Stimulated activated naive CD4-positive, alpha-beta T cell (primary cell): Measurements from ENCODE around the gene PDZD2.
"Not testable (repeated sequence)": the region's sequence is repeated elsewhere in the genome, so short reads cannot be mapped to it uniquely, and the experiment has no call there.

ENCODE experiments used
- DNase-seq, 6 experiments: peaks; one replicate each; lab custom pipeline; 2025; lab: John Stamatoyannopoulos, UW

PDZD2 gene

DNA sequence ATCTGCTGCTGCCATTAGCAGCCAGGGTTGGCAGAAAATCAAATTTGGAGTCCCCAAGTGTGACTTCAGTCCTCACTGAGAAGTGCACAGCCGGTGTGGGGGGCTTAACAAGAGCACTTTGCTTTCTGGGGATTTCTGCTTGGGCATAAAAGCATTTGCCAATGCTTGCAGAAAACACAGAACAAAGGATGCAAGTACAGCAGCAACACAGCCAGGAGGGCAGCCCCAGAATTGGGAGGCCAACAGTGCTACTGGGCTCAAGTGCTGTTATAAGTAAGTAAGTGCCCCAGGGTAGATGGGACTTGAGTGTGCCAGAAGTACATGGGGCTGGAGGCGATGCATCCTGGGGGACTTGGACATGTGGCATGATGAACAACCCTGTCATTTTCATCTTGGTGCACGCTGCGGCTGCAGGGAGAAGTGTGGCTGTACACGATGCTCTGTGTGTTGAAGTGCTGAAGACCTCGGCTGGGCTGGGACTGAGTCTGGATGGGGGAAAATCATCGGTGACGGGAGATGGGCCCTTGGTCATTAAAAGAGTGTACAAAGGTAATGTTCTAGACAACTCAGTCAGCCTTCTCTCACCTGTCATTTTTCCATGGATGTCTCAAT, 461.9 kb downstream of the PDZD2 start:
- no peak for DNase-seq

GRCh38 chr5:32102254-32102986, 463.5 kb downstream of the PDZD2 start:
- DNase-seq: no peak

DNA sequence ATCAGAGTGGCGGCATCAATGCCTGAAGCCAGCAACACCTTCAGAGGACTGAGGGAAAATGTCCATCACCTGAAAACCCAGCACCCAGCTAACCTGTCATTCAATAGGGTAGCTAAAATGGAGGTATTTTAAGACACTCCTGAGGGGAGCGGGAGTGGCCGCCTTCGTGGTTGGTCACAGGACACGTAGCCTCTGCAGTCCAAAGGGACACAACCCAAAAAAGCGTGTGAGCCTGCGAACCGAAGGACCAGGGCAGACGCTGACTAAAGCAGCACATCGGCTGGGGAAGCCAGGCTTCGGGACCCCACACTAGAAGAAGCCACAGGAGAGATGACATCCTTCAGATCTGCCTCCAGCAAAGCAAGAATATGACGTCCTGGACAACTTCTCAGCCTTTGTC, 464.6 kb downstream of the PDZD2 start:
- DNase-seq: no peak

DNA sequence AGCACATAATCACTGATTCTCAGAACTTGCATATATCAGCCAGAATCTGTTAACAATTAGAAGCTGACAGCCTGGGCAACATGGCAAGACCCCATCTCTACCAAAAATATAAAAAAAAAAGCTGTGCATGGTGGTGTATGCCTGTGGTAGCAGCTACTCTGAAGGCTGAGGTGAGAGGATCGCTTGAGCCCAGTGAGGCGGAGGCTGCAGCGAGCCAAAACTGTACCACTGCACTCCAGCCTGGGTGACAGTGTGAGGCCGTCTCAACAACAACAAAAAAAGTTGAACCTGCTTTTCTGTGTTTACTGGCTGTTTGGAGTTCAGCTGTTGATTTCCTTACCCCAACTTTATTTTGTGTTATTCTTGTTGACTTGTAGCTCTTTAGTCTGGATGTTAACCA, 468.4 kb downstream of the PDZD2 start:
- DNase-seq: no peak

DNA sequence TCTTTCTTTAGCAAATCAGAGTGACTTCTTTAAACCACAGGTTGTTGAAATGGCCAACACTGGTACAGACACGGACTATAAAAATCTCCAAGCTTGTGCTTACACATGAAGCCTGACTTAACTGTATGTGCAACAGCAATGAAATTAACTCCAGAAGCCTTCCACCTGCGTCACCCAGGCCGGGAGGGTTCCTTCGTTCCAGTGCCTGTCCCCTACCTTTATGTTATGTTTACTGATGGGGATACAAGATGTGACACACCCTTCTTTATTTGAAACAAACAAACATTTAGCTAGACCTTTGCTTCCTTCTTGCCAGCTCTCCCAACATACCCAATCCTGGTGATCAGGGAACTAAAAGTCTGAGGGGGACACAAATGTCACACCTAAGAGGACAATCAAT, 469.2 kb downstream of the PDZD2 start:
- no peak for DNase-seq

- no peak for DNase-seq
These were observed 470.3 kb downstream of the PDZD2 start for GRCh38 chr5:32109236-32109635.

DNA sequence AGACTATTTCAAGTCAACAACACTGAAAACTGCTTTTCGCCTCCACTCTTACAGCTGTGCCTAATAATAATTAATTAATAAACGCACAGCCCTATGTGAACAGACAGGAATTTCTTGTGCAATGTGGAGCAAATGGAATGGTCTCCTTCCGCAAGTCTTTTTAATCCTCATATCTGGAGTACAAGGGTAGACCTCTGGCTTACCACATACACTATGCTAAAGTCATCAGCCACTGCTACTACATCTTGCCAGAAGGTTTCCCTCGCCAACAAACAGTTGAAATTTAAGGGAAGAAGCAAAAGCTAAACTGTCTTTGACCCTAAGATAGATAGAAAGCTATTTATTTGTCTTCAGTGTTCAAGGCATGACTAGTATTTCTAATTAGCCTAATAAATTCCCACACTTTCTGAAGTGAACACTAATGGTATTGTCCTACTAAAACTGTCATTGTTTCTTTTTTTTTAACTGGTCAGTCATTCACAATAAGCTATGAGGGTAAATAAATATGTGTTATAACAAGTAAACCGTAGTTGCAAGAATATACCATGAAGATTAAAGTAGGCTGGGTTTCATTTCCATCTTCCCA, 471.3 kb downstream of the PDZD2 start:
- DNase-seq: no peak

GRCh38 chr5:32115985-32116384, 477.1 kb downstream of the PDZD2 start:
- DNase-seq: no peak

GRCh38 chr5:32116574-32117313, 477.8 kb downstream of the PDZD2 start:
- no peak for DNase-seq

- not testable (repeated sequence) for DNase-seq
These were observed 480.0 kb downstream of the PDZD2 start for GRCh38 chr5:32118922-32119321.

- DNase-seq: no peak
These were observed 484.3 kb downstream of the PDZD2 start for GRCh38 chr5:32123058-32123805.

- DNase-seq: no peak
These were observed 485.2 kb downstream of the PDZD2 start for GRCh38 chr5:32123889-32124676.

DNA sequence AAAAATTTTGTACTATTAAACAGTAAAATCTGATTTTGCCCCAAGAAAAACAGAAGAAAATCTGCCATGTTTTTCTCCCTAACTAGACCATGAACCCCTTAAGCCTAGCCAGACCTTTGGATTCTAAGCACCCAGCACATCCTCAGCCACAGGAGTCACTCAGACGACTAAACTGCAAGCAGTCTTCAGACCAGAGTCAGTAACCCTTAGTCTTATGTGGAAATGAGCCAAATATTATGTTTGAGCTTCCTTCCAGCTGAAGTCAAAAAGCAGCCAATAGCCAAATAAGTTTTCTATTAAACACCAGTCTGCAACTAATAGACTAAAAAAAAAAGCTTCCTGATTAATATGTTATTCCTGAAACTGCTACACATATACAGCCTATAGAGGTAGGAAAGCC, 487.8 kb downstream of the PDZD2 start:
- DNase-seq: no peak

GRCh38 chr5:32127711-32128110, 488.8 kb downstream of the PDZD2 start:
- no peak for DNase-seq

GRCh38 chr5:32129074-32129598, 490.2 kb downstream of the PDZD2 start:
- DNase-seq: no peak

- DNase-seq: no peak
These were observed 491.9 kb downstream of the PDZD2 start for GRCh38 chr5:32130865-32131264.

DNA sequence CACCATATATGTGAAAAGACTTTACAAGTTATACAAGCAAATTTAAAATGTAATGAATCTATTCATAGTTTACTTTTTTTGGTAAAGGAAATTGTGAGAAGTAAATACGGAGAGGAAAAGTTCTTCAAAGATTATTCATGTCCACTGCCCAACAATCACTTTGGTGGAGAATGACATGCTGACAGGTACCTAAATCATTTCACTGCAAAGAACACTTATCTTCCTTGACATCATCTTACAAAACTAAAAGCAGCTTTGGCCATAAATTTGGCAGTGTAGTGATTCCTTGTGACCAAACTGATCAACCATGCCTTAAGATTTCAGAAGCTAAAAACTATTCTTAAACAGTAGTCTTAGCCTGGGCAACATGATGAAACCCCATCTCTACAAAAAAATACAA, 492.7 kb downstream of the PDZD2 start:
- no peak for DNase-seq

- no peak for DNase-seq
These were observed 493.8 kb downstream of the PDZD2 start for GRCh38 chr5:32132757-32133156.

DNA sequence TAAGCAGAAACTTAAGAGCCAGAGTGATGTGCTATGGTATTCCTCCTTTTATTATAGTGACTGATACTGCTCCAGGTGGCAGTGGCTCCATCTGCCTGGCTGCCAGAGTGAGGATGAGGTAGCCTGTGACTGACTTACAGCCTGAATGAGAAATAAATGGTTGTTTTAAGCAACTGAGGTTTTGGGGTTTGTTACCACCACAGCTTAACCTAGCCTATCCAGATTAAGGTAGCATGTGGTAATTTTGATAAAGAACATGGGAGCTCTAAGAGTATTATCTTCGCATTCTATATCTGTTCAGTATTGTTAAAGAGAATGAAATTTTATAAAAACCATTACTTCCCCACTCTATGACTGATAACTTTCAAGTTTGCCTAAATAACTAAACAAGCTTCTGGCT, 496.2 kb downstream of the PDZD2 start:
- no peak for DNase-seq

DNA sequence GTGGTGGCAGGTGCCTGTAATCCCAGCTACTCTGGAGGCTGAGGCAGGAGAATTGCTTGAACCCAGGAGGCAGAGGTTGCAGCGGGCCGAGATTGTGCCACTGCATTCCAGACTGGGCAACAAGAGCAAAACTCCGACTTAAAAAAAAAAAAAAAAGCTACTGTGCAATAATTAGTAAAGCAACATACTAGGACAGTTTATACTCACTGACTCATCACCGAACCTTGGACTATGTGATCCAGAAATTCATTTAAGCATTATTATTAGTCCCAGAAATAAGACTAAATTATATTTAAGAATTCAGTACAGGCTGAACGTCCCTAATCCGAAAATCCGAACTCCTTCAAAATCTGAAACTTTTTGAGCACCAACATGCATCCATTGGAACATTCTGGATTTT, 497.4 kb downstream of the PDZD2 start:
- no peak for DNase-seq
